Neuronal stem cell (in vitro differentiated cells): ENCODE measurements around the gene DTX1.

Source experiments
- DNase-seq: peaks from one replicate; pipeline ENCODE4 v3.0.0-alpha.2; 2013; ENCODE audit warnings: low spot score
- H2AFZ ChIP-seq: one replicate; pipeline ENCODE4 v1.6.1; 2013; ENCODE audit warnings: mild to moderate bottlenecking, low read length, inconsistent platforms
- H2AK5ac ChIP-seq: 2 replicates; pipeline ENCODE4 v1.6.1; 2013; ENCODE audit warnings: low read depth, mild to moderate bottlenecking, inconsistent platforms, low read length, moderate library complexity, mixed read lengths
- H2BK120ac ChIP-seq: 2 replicates; pipeline ENCODE4 v1.6.1; 2013; ENCODE audit warnings: low read depth, mild to moderate bottlenecking, inconsistent platforms, low read length, moderate library complexity, mixed read lengths
- H2BK12ac ChIP-seq: one replicate; pipeline ENCODE4 v1.6.1; 2013; ENCODE audit warnings: low read length, inconsistent platforms
- H2BK15ac ChIP-seq: 2 replicates; pipeline ENCODE4 v1.6.1; 2013; ENCODE audit warnings: mild to moderate bottlenecking, low read length, inconsistent platforms, mixed read lengths
- H2BK5ac ChIP-seq: one replicate; pipeline ENCODE4 v1.6.1; 2013; ENCODE audit warnings: inconsistent platforms, mild to moderate bottlenecking, low read length, moderate library complexity
- H3K14ac ChIP-seq: one replicate; pipeline ENCODE4 v1.6.1; 2013; ENCODE audit warnings: low read length, inconsistent platforms
- H3K18ac ChIP-seq: 2 replicates; pipeline ENCODE4 v1.6.1; 2013; ENCODE audit warnings: low read length, inconsistent platforms
- H3K23ac ChIP-seq: 2 replicates; pipeline ENCODE4 v1.6.1; 2013; ENCODE audit warnings: low read depth, mild to moderate bottlenecking, mixed read lengths, low read length, inconsistent platforms; ENCODE audit not compliant: poor library complexity
- H3K27ac ChIP-seq: replicated peaks from 3 replicates; pipeline ENCODE4 v1.5.1; 2013; ENCODE audit warnings: low read length, inconsistent platforms
- H3K27me3 ChIP-seq, 3 experiments: 2 replicates each; pipeline ENCODE4 v1.6.1; 2013; ENCODE audit warnings: low read length in 3 of 3, mild to moderate bottlenecking in 2 of 3, inconsistent platforms in 1 of 3, low read depth in 1 of 3, mixed read lengths in 1 of 3, moderate library complexity in 1 of 3; ENCODE audit not compliant: control insufficient read depth in 3 of 3, insufficient read depth in 3 of 3
- H3K36me3 ChIP-seq, 2 donors: replicated peaks in 1 of 2; 2 replicates each; pipeline ENCODE4 v1.6.1; 2013; ENCODE audit warnings: low read length in 2 of 2; ENCODE audit not compliant: control insufficient read depth in 2 of 2, insufficient read depth in 2 of 2
- H3K4ac ChIP-seq: 2 replicates; pipeline ENCODE4 v1.6.1; 2013; ENCODE audit warnings: inconsistent platforms, mild to moderate bottlenecking, low read length, moderate library complexity
- H3K4me1 ChIP-seq, 2 donors: 1 replicate in 1 of 2; 2 replicates in 1 of 2; pipeline ENCODE4 v1.6.1; 2013; ENCODE audit warnings: low read length in 2 of 2, low read depth in 1 of 2; ENCODE audit not compliant: control insufficient read depth in 2 of 2, insufficient read depth in 1 of 2
- H3K4me2 ChIP-seq: one replicate; pipeline ENCODE4 v1.6.1; 2013; ENCODE audit warnings: mild to moderate bottlenecking, low read length, inconsistent platforms; ENCODE audit not compliant: insufficient read depth, poor library complexity, severe bottlenecking
- H3K4me3 ChIP-seq, 2 donors: 2 replicates each; pipeline ENCODE4 v1.5.1; 2013; ENCODE audit warnings: low read length in 2 of 2, mild to moderate bottlenecking in 2 of 2, inconsistent platforms in 1 of 2, moderate library complexity in 1 of 2
- H3K79me1 ChIP-seq: one replicate; pipeline ENCODE4 v1.6.1; 2013; ENCODE audit warnings: low read depth, mild to moderate bottlenecking, inconsistent platforms, low read length, moderate library complexity
- H3K9ac ChIP-seq: one replicate; pipeline ENCODE4 v1.6.1; 2013; ENCODE audit warnings: mild to moderate bottlenecking, low read depth, low read length, inconsistent platforms; ENCODE audit not compliant: poor library complexity
- H3K9me3 ChIP-seq, 2 donors: replicated peaks in 1 of 2; 2 replicates each; pipeline versions ENCODE3 to v1.6.1; 2013; ENCODE audit warnings: low read length in 2 of 2, mild to moderate bottlenecking in 2 of 2, inconsistent platforms in 1 of 2, low read depth in 1 of 2, mixed read lengths in 1 of 2, moderate library complexity in 1 of 2; ENCODE audit not compliant: control insufficient read depth in 2 of 2, insufficient read depth in 1 of 2
- H4K8ac ChIP-seq: one replicate; pipeline ENCODE4 v1.6.1; 2013; ENCODE audit warnings: low read depth, mild to moderate bottlenecking, inconsistent platforms, low read length, moderate library complexity
- H4K91ac ChIP-seq: one replicate; pipeline ENCODE4 v1.6.1; 2013; ENCODE audit warnings: low read length, low read depth, mild to moderate bottlenecking, inconsistent platforms; ENCODE audit not compliant: poor library complexity
- WGBS, 2 donors: extraction: QIAGEN DNeasy Blood & Tissue Kit; methylation state at CpG; one replicate each; pipeline ENCODE4 v1.1.7; 2013; ENCODE audit warnings: missing lambda C conversion rate in 2 of 2, mixed read lengths in 1 of 2; ENCODE audit not compliant: insufficient read length in 2 of 2, insufficient replicate concordance in 1 of 2; ENCODE audit errors: extremely low coverage in 2 of 2; 5-methylcytosine and 5-hydroxymethylcytosine counted together

DTX1 gene

DNA sequence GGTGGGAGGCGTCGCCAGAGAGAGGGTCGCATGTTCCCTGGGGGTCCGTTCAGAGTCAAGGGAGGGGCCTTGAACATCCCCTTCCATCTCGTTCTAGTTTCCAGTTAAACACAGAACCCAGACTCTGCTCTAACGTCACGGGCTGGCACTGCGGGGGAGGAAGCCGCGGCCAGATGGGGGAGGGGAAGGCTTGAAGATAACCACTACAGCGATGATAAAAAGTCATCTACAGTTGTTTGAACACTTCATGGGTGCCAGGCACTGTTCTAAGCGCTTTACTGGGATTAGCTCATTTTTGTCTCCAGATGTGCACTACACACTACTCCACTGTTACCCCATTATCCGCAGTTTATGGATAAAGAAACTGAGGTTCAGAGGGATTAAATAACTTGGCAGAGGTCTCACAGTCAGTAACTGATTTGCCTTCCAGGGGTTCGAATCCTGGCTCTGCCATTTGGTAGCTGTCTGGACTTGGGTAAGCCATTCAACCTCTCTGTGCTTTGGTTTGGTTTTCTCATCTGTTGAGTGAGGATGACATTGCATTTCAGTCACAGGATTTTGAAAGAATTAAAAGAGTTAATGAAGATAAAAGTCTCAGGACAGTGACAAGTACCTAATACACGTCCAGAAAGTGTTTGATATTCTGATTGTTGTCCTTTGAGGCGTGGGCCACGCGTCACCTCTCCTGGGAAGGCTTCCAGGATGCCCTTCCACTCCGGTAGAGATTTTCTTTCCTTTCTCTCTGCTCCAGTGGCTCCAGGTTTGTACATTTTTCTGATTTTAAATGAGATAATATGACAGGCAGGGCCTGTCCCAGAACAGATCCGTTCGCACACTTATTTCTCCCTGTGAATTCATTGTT is 79.8 kb downstream of the DTX1 start:
- Histone ChIP-seq H2AK5ac (no peak overlapping the region), H2BK120ac (no peak overlapping the region), H2BK5ac (no peak overlapping the region), H2BK15ac (peak overlapping the region; percentile 42), H3K27me3 (peaks cover 3 to 55% (median 20%) of the 10 kb centered on the region in 3 experiments), H3K36me3 (no peaks in the 10 kb centered on the region), H4K91ac (no peak overlapping the region), H3K9ac (no peak overlapping the region), H3K18ac (no peak overlapping the region), H3K9me3 (no peaks in the 10 kb centered on the region), H4K8ac (no peak overlapping the region), H3K4me3 (peak overlapping the region in 1 of 2 donors; percentile 23), H3K23ac (no peak overlapping the region), H3K4me2 (peak overlapping the region; percentile 89), H3K79me1 (no peaks in the 10 kb centered on the region), H3K4ac (no peak overlapping the region), H2AFZ (no peak overlapping the region), H3K4me1 (peaks cover 0 to 7% of the 10 kb centered on the region in 2 donors), H3K14ac (no peak overlapping the region), H2BK12ac (no peak overlapping the region), H3K27ac (no peak overlapping the region)
- no peak for DNase-seq
- no CpG with 5 or more reads among the region's 21 CpGs for WGBS, 2 donors

DNA sequence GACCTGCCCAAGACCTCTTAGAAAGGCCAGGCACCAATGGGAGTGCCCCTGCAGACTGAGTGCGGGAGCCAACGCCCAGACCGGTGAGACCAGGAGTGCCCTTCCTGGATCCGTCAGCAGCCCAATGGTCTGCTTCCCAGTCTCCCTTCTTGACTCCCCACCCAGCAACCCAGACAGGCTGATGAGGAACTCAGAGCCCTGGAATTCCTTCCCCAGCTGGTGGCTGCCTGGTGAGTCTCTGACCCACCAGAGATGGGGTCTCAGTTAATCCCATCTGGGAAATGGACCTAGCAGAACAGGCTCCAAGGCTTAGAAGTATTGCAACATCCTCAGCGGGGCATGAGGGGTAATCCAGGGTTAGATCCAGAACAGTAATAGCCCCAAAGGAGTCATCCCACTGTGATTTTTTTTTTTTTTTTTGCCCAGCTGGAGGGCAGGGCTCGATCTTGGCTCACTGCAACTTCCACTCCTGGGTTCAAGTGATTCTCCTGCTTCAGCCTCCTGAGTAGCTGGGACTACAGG is 80.5 kb downstream of the DTX1 start:
- H3K27me3 ChIP-seq, result peaks cover 3 to 56% (median 20%) of the 10 kb centered on the region in 3 experiments
- peak overlapping the region; percentile 42 for H2BK15ac ChIP-seq
- no peak overlapping the region for H3K4me2 ChIP-seq
- no peaks in the 10 kb centered on the region for H3K9me3 ChIP-seq
- H4K91ac ChIP-seq, result no peak overlapping the region
- H2BK120ac ChIP-seq, result no peak overlapping the region
- no peak overlapping the region for H2BK5ac ChIP-seq
- no peak for DNase-seq
- WGBS, 2 donors, result no CpG with 5 or more reads among the region's 6 CpGs
- H2AFZ ChIP-seq, result no peak overlapping the region
- no peak overlapping the region for H3K14ac ChIP-seq
- no peaks in the 10 kb centered on the region for H3K79me1 ChIP-seq
- H4K8ac ChIP-seq, result no peak overlapping the region
- no peak overlapping the region for H3K27ac ChIP-seq
- no peak overlapping the region for H3K4me3 ChIP-seq
- H2BK12ac ChIP-seq, result no peak overlapping the region
- no peaks in the 10 kb centered on the region for H3K36me3 ChIP-seq
- H2AK5ac ChIP-seq, result no peak overlapping the region
- no peak overlapping the region for H3K9ac ChIP-seq
- H3K4me1 ChIP-seq, result peaks cover 0 to 7% of the 10 kb centered on the region in 2 donors
- no peak overlapping the region for H3K23ac ChIP-seq
- no peak overlapping the region for H3K4ac ChIP-seq
- H3K18ac ChIP-seq, result no peak overlapping the region

- DNase-seq, result no peak
- H2BK12ac ChIP-seq, result no peak overlapping the region
- no peak overlapping the region for H3K27ac ChIP-seq
- WGBS, 2 donors, result no CpG with 5 or more reads among the region's 12 CpGs
- H4K8ac ChIP-seq, result no peak overlapping the region
- no peak overlapping the region for H2BK5ac ChIP-seq
- H3K9ac ChIP-seq, result no peak overlapping the region
- H3K4me3 ChIP-seq, result no peak overlapping the region
- H3K14ac ChIP-seq, result no peak overlapping the region
- H2BK120ac ChIP-seq, result no peak overlapping the region
- peaks cover 3 to 58% (median 20%) of the 10 kb centered on the region in 3 experiments for H3K27me3 ChIP-seq
- no peak overlapping the region for H3K18ac ChIP-seq
- H3K23ac ChIP-seq, result no peak overlapping the region
- no peaks in the 10 kb centered on the region for H3K36me3 ChIP-seq
- no peak overlapping the region for H2AFZ ChIP-seq
- H3K4ac ChIP-seq, result no peak overlapping the region
- H3K79me1 ChIP-seq, result no peaks in the 10 kb centered on the region
- no peak overlapping the region for H4K91ac ChIP-seq
- H2AK5ac ChIP-seq, result peak overlapping the region; percentile 44
- H2BK15ac ChIP-seq, result peak overlapping the region; percentile 69
- no peak overlapping the region for H3K4me2 ChIP-seq
- peaks cover 3 to 7% of the 10 kb centered on the region in 2 donors for H3K4me1 ChIP-seq
- no peaks in the 10 kb centered on the region for H3K9me3 ChIP-seq
Measured at GRCh38 chr12:113137861-113138783, 81.6 kb downstream of the DTX1 start.
